Psoas muscle (tissue), 8 donors: ENCODE results near the gene SGMS1. TPM values are rescaled to one million over a fixed set of nuclear protein-coding genes. Genes with fewer than 3 reads are reported as not detected.

Experiments used
- ATAC-seq, 4 donors: fragments of 200-7000 bp; cut with Tn5 transposase; one replicate each; pipeline ENCODE4 v1.9.1; 2020; ENCODE audit warnings: moderate library complexity in 3 of 4, mild to moderate bottlenecking in 2 of 4
- DNase-seq, 2 donors: peaks; one replicate each; pipeline ENCODE4 v3.0.0-alpha.2; 2020
- H3K27ac ChIP-seq: fragments of 200-600 bp; one replicate; pipeline ENCODE4 v1.8.0; 2022
- H3K27me3 ChIP-seq, 3 donors: fragments of 200-600 bp in 1 of 3; one replicate each; pipeline versions ENCODE4 v1.6.1 to v1.8.0; 2013 to 2022; ENCODE audit warnings: low read length in 2 of 3, mild to moderate bottlenecking in 2 of 3, moderate library complexity in 1 of 3; ENCODE audit not compliant: insufficient read depth in 3 of 3
- H3K36me3 ChIP-seq, 2 donors: fragments of 200-600 bp in 1 of 2; one replicate each; pipeline versions ENCODE4 v1.6.1 to v1.8.0; 2013 to 2022; ENCODE audit warnings: low read depth in 1 of 2, mild to moderate bottlenecking in 1 of 2, moderate library complexity in 1 of 2; ENCODE audit not compliant: insufficient read depth in 1 of 2
- H3K4me1 ChIP-seq: fragments of 200-600 bp; one replicate; pipeline ENCODE4 v1.8.0; 2022
- H3K4me3 ChIP-seq: fragments of 200-600 bp; one replicate; pipeline ENCODE4 v1.8.0; 2022; ENCODE audit warnings: mild to moderate bottlenecking
- H3K9me3 ChIP-seq: fragments of 200-600 bp; one replicate; pipeline ENCODE4 v1.8.0; 2022
- WGBS, 3 donors: extraction: QIAGEN DNeasy Blood & Tissue Kit; methylation state at CpG; one replicate each; pipeline versions ENCODE4 v1.1.6 to v1.1.7; 2013; 5-methylcytosine and 5-hydroxymethylcytosine counted together
- intact Hi-C, 2 donors: fragments of 100-400 bp; cut with DNase I; formaldehyde crosslinking; loops; one replicate each; pipeline versions ENCODE4 v1.11.0 to v1.14.2; 2022
- polyA plus RNA-seq, 3 donors: library from polyadenylated mRNA; stranded (reverse); fragments of 200-250 nt; gene quantifications; one replicate each; pipeline ENCODE4 v1.2.3, GENCODE V29; 2013
- total RNA-seq, 4 donors: library from RNA; stranded (reverse); fragmentation: NEBNext Ultra II Directional in 2 of 4; extraction: Animal tissue kit (Norgen Biotek cat#: 25700) in 2 of 4; gene quantifications; one replicate each; pipeline versions ENCODE4 v1.2.1 to v1.2.4, GENCODE V29; 2021 to 2023
- TF ChIP-seq, protein P1 (sequence below): fragments of 200-600 bp; IDR thresholded peaks from one replicate; pipeline ENCODE4 v1.8.0; 2022; ENCODE audit warnings: antibody characterized with exemption
- donor health status: healthy with polysubstance abuse.
- donor health status: DM: no; HTN: no; CAD: no; lungs with moderate emphysema.
- donor health status: Bipolar disorder and iron deficiency.
- donor health status: healthy.
- donor health status: DM: yes; HTN: yes; CAD: no.
- donor health status: DM: no; HTN: no; CAD: no.
- donor health status: DM: no; HTN: no; CAD: no.
- donor health status: DM: yes; HTN: yes; CAD: no.

The SGMS1 gene
- total and polyA plus RNA-seq, 7 donors, result 6.2 to 16.7 (median 11.3) TPM

GRCh38 chr10:50295367-50295766, 328.4 kb downstream of the SGMS1 start:
- no peaks in the 10 kb centered on the region for H3K9me3 ChIP-seq
- no peak overlapping the region for H3K4me3 ChIP-seq
- 38 to 77% (median 71%) methylated on average over 1 of the region's 1 CpG for WGBS, 3 donors
- no peaks in the 10 kb centered on the region for H3K27me3 ChIP-seq
- H3K27ac ChIP-seq, result no peak overlapping the region
- H3K36me3 ChIP-seq, result no peaks in the 10 kb centered on the region
- DNase-seq, result no peak
- TF ChIP-seq, protein P1, sequence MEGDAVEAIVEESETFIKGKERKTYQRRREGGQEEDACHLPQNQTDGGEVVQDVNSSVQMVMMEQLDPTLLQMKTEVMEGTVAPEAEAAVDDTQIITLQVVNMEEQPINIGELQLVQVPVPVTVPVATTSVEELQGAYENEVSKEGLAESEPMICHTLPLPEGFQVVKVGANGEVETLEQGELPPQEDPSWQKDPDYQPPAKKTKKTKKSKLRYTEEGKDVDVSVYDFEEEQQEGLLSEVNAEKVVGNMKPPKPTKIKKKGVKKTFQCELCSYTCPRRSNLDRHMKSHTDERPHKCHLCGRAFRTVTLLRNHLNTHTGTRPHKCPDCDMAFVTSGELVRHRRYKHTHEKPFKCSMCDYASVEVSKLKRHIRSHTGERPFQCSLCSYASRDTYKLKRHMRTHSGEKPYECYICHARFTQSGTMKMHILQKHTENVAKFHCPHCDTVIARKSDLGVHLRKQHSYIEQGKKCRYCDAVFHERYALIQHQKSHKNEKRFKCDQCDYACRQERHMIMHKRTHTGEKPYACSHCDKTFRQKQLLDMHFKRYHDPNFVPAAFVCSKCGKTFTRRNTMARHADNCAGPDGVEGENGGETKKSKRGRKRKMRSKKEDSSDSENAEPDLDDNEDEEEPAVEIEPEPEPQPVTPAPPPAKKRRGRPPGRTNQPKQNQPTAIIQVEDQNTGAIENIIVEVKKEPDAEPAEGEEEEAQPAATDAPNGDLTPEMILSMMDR, result no peak
- intact Hi-C loops, result loop anchor here in 1 of 2 donors (10.0 kb wide), 1 partner anchor 329 kb away; the partner anchor contains the start of gene SGMS1
- ATAC-seq, result no peak
- no peaks in the 10 kb centered on the region for H3K4me1 ChIP-seq

DNA sequence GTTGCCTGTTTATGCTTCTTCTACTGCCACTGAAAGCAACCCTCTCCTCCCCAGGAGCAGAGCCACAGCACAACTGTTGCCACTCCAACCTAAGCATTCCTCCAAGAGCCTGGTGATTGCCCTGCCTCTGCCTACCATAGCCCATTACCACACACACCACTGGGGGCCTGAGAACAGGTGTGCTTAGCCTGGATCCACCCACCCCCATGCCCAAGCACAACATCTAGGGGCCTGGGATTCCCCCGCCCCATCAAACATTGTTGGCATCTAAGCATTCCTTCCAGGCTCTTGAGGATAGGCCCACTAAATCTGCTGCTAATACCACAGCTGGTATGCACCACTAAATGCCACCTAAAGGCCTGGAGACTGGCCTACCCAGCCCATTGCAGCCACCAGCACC, 329.2 kb downstream of the SGMS1 start:
- DNase-seq (no peak), ATAC-seq (no peak)
- WGBS, 3 donors, result 90 to 100% (median 91%) methylated on average over 1 of the region's 1 CpG
- Histone ChIP-seq H3K27ac (no peak overlapping the region), H3K36me3 (no peaks in the 10 kb centered on the region), H3K9me3 (no peaks in the 10 kb centered on the region), H3K4me1 (no peaks in the 10 kb centered on the region), H3K4me3 (no peak overlapping the region), H3K27me3 (no peaks in the 10 kb centered on the region)
- intact Hi-C loops, result loop anchor here in 1 of 2 donors (10.0 kb wide), 1 partner anchor 330 kb away; the partner anchor contains the start of gene SGMS1
- TF ChIP-seq, protein P1, result no peak

- Histone ChIP-seq H3K27me3 (no peaks in the 10 kb centered on the region), H3K4me3 (no peak overlapping the region), H3K4me1 (no peaks in the 10 kb centered on the region), H3K9me3 (no peaks in the 10 kb centered on the region), H3K27ac (no peak overlapping the region), H3K36me3 (no peaks in the 10 kb centered on the region)
- no peak for DNase-seq
- ATAC-seq, result no peak
- TF ChIP-seq, protein P1, result no peak
- intact Hi-C loops, result loop anchor here in 1 of 2 donors (10.0 kb wide), 1 partner anchor 331 kb away; the partner anchor contains the start of gene SGMS1
- WGBS, 3 donors, result 79 to 88% (median 81%) methylated on average over 5 of the region's 5 CpGs
Observed at GRCh38 chr10:50293513-50294313, 330.0 kb downstream of the SGMS1 start.

- no peaks in the 10 kb centered on the region for H3K4me1 ChIP-seq
- 52 to 63% (median 53%) methylated on average over 1 of the region's 1 CpG for WGBS, 3 donors
- TF ChIP-seq, protein P1, result peak; percentile 39
- no peak overlapping the region for H3K4me3 ChIP-seq
- ATAC-seq (peak in 2 of 4 donors; percentile 61 to 79), DNase-seq (no peak)
- H3K9me3 ChIP-seq, result no peaks in the 10 kb centered on the region
- no peak overlapping the region for H3K27ac ChIP-seq
- no peaks in the 10 kb centered on the region for H3K36me3 ChIP-seq
- intact Hi-C loops, result loop anchor here in 1 of 2 donors (10.0 kb wide), 1 partner anchor 333 kb away; the partner anchor contains the start of gene SGMS1
- no peaks in the 10 kb centered on the region for H3K27me3 ChIP-seq
Observed at GRCh38 chr10:50291261-50291850, 332.4 kb downstream of the SGMS1 start.
